ENCODE data around the gene KIF1A.

Gene KIF1A

GRCh38 chr2:240825476-240825875, 5.5 kb upstream of the KIF1A start:
- peak; percentile 58 for DNase-seq (ENCODE audit: low spot score)
- H3K4me3 ChIP-seq = no peak overlapping the region
- no peak overlapping the region for H3K27ac ChIP-seq
- TF ChIP-seq CTCF (IDR thresholded peaks at IDR 0.05) = no peak

- Histone ChIP-seq H3K27ac (no peak overlapping the region), H3K4me3 (no peak overlapping the region)
- peak; percentile 67 for DNase-seq (ENCODE audit: low spot score)
- no peak for TF ChIP-seq CTCF (IDR thresholded peaks at IDR 0.05)
Observed at GRCh38 chr2:240823449-240824336, 3.7 kb upstream of the KIF1A start.

- Histone ChIP-seq H3K27ac (no peak overlapping the region), H3K4me3 (no peak overlapping the region)
- peak; percentile 52 for DNase-seq (ENCODE audit: low spot score)
- no peak for TF ChIP-seq CTCF (IDR thresholded peaks at IDR 0.05)
Observed at GRCh38 chr2:240822280-240822847, 2.3 kb upstream of the KIF1A start.

GRCh38 chr2:240821429-240821778, 1.4 kb upstream of the KIF1A start:
- Histone ChIP-seq H3K4me3 (no peak overlapping the region), H3K27ac (no peak overlapping the region)
- no peak for DNase-seq (ENCODE audit: low spot score)
- TF ChIP-seq CTCF (IDR thresholded peaks at IDR 0.05) = no peak

GRCh38 chr2:240820607-240821428, 799 bp upstream of the KIF1A start:
- no peak for DNase-seq (ENCODE audit: low spot score)
- no peak overlapping the region for H3K27ac ChIP-seq
- H3K4me3 ChIP-seq = peak overlapping the region; percentile 60

More at GRCh38 chr2:240820607-240821428, 799 bp upstream of the KIF1A start:
- no peak for TF ChIP-seq CTCF (IDR thresholded peaks at IDR 0.05)

All from coronary artery (tissue), 2 donors.